ENCODE data around the gene BACH1.
"Not testable (repeated sequence)": the region's sequence is repeated elsewhere in the genome, so short reads cannot be mapped to it uniquely, and the experiment has no call there.

Gene BACH1

DNA sequence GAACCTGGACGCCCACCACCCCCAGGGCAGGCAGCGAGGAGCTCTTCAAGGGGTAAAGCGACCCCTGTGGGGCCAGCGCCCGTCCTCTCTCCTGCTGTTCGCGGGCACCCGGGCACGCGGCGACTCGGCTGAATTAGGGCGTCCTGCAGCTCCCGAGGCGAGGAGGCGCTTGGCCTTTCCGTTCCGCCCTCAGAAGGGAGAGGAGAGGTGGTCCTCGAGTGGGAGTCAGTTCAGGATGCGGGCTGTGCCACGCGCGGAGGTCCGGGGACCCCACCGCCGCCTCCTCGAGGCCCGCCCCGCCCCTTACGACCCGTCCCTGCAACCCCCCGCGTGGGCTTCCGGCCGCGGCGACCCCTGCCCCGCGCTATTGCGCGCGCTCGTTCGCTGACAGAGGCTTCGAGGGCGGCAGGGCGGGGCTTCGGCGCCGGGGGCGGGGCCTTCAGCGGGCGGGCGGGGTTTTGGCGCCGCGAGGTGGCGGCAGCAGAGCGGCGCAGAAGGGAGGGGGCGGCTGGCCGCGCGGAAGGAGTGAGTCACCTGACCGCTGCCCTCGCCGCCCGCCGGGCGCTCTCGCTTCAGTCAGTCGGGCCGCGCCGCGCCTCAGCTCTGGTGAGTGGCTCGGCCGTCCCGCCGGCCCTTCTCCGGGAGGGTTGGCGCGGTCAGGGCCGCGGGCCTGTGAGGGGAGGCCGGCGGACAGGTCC, at the start of gene BACH1:
Gene BACH1, plus strand, starts transcription at position 575 of the 698 bp plus-strand sequence. CDS start 22,359 bp downstream, outside the sequence.
- DNase-seq = peak; percentile 92

DNA sequence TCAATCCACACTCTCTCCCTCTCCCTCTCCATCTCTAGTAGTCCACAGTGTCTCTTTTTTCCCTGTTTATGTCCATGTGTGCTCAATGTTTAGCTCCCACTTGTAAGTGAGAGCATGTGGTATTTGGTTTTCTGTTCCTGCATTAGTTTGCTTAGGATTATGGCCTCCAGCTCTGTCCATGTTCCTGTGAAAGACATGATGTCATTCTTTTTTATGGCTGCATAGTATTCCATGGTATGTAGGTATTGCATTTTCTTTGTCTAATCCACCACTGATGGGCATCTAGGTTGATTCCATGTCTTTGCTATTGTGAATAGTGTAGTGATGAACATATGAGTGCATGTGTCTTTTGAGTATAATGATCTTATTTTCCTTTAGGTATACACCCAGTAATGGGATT, 49.4 kb upstream of the BACH1 start:
- not testable (repeated sequence) for DNase-seq

DNA sequence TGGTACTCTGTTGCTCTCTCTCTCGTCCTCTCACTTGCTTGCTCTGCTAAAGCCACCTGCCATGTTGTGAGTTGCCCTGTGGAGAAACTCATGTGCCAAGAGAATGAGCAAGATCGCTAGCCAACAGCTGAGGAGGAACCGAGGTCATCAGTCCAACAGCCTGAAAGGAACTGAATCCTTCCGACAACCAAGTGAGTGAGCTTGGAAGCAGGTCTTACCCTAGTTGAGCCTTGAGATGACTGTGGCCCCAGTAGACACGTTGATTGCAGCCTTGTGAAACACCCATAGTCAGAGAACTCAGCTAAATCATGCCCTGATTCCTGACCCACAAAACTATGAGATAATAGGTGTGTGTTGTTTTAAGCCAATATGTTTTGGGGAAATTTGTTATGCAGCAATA, 48.1 kb upstream of the BACH1 start:
- no peak for DNase-seq

DNA sequence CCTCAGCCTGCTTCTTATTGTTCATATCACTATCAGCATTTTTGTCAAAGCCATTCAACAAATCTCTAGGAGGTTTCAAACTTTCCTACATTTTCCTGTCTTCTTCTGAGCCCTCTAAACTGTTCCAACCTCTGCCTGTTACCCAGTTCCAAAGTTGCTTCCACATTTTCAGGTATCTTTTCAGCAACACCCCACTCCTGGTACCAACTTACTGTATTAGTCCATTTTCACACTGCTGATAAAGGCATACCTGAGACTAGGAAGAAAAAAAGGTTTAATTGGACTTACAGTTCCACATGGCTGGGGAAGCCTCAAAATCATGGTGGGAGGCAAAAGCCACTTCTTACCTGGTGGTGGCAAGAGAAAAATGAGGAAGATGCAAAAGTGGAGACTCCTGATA, 44.9 kb upstream of the BACH1 start:
- DNase-seq = not testable (repeated sequence)

DNA sequence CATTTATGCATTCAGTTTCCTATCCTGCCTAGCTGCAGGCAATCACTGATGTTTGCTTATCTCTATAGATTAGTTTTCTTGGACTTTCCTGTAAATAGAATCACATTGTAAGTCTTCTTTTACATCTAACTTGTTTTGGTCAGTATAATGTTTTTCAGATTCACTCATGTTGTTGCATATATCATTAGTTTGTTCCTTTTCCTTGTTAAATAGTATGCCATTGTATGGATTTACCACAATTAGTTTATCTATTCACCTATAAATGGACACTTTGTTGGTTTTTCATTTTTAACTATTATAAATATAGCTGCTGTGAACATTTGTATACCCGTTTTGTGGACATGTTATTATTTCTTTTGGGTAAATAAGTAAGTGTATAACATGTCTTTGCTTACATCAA, 44.2 kb upstream of the BACH1 start:
- no peak for DNase-seq

DNA sequence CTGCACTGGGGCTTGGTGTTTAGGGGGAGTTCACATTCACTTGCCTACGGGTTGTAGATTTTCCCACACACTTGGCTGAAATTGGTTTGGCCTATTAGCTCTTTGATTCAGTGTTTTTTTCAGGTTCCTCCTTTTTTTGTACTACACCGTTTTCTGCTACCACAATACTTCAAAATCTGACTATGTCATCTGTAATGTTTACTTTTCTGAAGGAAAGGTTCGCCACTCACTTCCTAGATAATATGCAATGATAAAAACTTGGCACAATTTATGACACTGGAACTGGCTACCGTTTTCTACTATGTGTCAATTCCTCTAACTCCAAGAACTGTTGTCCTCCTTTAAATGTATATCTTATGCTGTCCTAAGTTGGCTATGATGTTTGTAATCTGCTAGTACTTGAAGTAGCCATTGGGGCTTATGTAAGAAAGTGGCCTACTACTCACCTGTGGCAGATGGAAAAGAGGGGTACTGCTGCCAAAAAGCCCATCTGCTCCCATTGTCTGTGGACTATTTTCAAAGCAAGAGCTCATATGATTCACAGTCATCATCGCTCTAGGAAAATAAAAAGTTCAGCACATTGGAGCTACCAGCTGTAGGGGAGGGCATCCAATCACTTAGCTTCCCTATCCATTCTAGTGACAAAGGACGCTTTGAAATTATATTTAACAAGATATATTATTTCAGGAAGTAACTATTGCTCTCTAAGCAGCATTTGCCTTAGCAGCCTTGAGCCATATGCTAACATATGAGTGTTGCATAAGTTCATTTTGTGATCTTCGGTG, 42.4 kb upstream of the BACH1 start:
- no peak for DNase-seq

DNA sequence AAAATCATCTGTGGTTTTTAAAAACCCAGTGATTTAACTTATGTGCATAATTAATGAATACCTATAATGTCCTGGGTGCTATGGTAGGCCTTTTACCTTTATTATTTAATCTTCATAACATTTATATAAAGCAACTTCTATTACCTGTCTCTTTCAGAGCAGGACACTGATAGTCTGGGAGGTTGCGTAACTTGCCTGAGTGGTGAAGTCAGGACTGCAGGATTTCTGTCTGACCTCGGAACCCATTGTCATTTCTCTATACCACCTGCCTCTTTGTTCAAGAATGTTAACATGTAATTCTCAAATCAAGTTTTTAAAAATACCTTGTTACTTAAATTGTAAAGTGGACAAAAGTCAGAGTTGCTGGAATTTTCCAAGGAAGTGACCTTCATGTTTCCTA, 41.0 kb upstream of the BACH1 start:
- no peak for DNase-seq

DNA sequence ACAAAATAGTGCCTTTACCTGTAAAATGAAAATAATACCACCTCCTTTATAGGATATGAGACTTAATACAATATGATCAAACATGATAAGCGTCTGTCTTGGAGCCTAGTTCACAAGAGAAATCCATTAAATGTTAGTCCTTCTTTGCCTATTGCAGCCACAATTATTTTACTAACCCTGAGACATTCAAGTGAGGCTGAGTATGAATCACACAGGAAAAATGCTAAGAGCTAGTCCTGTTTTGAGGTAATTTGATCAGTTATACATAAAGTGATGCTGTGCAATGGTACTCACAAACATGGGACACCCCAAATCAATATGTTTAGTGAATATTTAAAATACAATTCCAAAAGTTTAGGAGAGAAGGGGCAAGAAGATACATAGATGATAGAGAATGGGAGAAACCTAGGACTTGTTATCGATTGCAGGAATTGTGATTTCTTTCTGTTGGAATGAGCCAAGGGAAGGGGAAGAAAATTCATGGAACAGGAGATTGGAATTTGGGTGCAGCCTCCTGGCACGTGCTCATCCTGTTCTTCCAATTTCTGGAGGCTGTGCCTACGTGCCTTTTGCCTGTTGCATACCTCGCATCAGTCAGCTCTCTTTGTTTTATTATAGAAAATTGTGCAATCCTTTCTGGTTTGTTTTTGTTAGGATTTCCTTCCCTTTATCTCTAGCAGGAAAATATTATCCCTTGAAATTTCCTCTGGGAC, 39.9 kb upstream of the BACH1 start:
- DNase-seq = peak; percentile 96

DNA sequence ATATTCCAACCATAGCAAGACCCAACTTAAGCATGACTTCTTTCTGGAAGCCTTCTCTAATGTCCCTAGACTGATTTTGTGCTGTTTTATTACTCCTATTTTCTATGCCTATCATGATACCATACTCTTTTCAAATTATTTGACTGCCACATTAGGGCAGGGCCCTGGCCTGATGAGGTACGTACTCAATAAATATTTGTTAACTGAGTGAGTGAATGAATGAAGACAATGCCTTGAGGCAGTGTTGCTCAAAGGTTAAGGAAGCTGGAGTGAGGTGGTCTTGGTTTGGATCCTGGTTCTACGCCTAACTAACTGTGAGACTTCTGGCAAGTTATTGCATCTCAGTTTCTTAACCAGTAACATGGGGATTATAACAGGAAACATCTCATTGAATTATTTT, 38.3 kb upstream of the BACH1 start:
- no peak for DNase-seq

DNA sequence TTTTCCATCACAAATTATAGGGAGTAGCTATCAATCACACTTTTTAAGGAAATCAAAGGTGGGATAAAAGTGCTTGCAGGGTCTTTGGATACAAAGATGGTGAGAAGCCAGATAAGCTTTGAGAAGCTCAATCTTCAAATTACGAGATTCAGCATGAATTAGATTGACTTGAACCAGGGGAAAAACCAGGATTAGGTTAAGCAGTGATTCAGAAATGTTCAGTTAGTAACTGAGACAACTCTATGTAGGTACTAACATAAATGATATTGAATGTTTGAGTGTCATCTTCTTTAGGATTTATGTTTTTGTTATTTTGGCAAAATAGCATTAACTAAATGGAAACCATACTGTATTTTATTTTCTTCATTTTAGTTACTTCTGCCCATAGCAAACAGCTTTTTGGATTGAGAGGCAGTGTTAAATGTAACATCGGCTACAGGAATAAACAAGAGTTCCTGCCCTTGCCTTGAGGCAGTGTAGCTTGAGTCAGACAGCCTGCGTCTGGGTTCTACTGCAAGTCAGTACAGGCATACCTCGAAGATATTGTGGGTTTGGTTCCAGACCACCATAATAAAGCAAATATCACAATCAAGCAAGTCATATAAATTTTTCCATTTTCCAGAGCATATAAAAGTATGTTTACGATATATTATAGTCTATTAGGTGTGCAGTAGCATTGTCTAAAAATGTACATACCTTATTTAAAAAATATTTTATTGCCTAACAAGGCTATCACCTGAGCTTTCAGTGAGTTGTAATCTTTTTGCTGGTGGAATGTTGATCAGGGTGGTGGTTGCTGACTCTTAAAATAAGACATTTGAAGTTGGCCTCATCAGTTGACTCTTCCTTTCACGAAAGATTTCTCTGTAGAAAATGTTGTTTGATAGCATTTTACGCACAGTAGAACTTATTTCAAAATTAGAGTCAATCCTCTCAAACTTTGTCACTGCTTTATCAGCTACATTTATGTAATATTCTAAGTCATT, 36.9 kb upstream of the BACH1 start:
- DNase-seq = peak; percentile 51

DNA sequence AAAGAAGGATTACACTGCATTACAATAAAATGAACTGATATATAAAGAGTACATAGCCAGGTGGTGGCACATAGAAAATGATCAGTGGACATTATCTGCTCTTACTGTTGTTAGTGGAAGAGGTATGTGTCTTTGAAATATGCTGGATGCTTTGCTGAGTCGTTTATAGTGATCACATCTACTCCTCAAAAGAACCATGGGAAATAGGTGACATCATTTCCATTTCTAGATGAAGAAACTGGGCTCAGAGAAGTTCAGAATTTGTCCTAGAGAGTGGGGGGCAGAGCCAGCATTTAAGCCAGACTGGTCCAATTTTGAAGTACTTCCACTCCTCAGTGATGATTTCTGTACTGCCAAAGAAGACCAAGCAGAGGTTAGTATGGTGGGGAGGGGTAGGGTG, 34.0 kb upstream of the BACH1 start:
- DNase-seq = peak; percentile 54

DNA sequence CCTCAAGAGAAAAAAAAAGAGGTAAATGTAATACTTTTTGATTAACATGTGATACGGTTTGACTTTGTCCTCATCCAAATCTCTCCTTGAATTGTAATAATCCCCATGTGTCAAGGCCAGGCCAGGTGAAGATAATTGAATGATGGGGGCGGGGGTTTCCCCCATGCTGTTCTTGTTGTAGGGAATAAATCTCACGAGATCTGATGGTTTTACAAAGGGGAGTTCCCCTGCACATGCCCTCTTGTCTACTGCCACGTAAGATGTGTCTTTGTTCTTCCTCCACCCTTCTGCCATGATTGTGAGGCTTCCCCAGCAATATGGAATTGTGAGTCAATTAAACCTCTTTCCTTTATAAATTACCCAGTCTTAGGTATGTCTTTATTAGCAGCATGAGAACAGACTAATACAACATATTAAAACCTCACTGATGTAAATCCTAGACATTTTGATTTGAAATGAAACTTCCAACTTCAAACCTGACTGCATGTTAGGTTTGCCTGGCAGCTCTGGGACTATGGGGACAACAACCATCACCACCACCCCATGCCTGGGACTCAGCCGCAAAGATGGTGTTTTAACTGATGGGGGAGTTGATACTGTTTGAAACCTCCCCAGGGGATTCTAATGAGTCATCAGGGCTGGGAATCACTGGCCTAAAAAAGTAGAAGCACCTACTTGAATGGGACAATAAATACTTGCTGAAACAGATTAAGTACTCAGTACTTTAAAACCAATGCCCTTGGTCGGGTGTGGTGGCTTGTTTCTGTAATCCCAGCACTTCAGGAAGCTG, 32.8 kb upstream of the BACH1 start:
- peak; percentile 44 for DNase-seq

DNA sequence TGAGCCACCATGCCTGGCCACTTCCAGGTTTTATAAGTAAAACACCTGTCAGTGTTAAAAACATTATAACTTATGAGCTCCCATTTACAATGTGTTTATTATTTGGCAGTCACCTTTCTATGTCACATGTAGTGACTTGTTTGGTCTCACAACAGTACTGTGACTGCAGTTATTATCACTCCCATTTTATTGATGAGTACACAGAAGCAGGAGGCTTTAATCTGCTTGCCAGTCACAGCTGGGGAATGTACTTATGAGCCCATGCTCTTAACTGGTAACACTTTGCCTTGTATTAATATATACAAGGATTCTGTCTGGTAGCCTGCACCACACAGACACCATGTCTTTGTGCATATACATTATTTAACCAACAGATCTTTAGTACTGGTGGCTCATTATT, 31.1 kb upstream of the BACH1 start:
- DNase-seq = no peak

DNA sequence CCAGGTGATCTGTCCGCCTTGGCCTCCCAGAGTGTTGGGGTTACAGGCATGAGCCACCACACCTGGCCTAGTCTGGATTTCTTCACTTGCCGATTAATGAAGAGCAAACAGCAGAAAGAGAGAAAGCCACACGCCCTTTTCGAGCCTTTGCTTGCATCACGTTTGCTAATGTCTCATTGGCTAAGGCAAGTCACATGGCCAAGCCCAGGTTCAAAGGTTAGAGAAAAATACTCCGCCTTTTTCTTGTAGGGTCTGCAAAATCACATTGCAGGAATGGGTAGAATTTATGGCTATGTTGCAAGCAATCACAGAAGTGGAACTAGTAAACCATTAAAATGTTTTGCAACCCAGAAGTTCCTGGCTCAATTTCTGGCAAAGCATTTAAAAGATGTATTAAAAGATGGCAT, 26.8 kb upstream of the BACH1 start:
- DNase-seq = no peak

DNA sequence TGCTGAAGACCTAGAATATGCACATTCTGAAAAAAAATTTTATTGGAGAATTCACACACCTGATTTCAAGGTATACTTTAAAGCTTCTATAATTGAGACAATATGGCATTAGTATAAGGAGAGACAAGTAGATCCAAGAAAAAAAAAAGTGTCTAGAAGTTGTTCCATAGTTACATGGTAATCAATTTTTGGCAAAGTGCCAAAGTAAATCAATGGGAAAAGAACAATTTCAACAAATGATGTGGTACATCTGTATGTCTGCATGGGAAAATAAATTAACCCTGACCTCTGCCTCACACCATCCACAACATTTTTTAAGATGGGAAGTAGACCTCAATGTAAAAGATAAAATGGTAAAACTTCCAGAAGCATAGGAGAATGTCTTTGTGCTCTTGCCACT, 21.3 kb upstream of the BACH1 start:
- DNase-seq = no peak

DNA sequence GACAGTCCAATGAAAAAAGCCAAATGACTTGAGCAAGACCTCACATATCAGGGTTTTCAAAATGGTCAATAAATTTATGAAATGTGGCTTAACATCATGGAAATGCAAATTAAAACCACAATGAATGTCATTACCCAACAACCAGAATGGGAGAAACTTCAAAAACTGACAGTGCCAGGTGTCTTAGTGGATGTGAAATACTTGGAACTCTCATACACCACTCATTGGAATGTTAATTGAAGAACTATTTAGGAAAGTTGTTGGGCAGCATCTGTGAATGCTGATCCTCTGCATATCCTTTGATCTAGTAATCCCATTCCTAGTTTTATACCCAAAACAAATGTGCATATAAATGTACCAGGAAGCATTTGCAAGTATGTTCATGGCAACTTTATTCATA, 19.2 kb upstream of the BACH1 start:
- DNase-seq = no peak

DNA sequence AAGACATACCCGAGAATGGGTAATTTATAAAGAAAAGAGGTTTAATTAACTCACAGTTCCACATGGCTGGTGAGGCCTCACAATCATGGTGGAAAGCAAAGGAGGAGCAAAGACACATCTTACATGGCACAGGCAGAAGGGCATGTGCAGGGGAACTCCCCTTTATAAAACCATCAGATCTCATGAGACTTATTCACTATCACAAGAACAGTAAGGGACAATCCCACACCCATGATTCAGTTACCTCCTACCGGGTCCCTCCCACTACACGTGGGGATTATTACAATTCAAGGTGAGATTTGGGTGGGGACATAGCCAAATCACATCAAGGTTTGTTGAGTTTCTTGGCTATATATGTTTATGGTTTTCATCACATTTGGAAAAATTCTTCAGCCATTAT, 16.9 kb upstream of the BACH1 start:
- DNase-seq = not testable (repeated sequence)

DNA sequence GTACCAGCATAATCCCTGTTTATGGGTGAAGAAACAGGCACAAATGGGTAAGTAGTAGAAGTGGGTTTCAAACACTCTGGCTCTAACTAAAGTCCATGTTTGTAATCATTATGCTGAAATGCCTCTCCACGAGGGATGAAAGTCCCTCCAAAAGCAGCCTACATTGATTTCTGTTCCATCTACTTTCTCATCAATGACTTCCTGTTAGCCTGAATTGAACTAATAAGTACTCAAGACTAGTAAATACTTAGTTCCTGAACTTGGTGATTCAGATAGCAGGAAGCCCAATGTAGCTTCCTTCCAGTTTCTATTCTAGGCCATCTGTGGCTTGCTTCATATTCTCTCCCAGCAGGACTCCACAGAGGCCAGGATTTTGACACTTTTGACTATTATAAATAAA, 11.3 kb upstream of the BACH1 start:
- peak; percentile 38 for DNase-seq

DNA sequence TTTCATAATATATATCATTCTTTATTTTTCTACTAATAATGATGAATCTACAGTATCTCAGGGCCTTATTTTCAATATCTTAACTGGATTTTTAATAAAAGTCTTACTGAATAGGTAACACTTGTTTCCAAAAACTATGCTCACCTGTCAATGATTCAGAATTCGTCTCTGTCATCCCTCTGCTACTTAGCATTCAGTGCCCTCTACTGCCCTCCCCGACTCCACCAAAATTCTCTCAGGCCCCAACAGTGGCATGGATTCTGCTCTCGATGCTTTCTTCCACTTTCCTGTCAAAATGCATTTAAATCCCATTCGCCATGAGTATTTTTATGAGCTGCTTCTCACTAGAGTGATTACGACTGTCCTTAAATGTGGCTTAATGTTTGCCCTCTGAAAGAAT, 10.5 kb upstream of the BACH1 start:
- DNase-seq = no peak

DNA sequence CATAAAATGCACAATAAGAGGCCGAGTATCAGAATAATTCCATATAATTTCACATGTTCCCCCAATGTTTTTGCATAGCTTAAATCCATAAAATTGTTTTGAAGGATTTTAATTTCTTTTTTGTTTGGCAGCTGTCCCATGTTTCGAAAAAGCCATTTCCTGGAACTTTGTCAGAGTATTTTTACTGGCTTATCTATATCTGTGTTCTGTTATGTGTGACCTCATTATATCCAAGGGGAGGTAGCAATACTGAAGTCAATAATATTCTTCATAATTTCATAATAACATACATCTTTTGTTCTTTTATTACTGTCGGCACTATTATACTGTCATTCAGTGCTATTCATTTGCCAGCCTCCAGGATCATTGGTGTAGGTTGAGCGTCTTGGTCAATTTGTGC, 9.4 kb upstream of the BACH1 start:
- DNase-seq = no peak

DNA sequence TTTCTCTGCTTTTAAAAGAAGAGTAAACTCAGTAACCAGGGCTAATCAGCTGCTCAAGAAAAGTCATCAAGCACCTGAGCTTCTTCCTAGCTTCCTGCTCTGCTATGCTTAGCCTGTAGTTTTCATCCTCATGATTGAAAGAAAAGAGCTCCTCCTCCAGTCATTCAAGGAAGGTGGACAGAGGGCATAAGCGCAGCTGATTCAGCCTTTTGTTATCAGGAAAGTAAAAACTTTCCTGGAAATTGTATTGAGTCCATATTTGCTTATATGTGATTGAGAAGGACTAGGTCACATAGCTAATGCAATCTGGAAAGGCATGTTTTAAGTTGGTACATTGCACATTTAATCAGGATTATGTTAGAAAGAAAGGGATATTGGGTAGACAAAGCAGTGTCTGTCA, 8.5 kb upstream of the BACH1 start:
- DNase-seq = no peak

DNA sequence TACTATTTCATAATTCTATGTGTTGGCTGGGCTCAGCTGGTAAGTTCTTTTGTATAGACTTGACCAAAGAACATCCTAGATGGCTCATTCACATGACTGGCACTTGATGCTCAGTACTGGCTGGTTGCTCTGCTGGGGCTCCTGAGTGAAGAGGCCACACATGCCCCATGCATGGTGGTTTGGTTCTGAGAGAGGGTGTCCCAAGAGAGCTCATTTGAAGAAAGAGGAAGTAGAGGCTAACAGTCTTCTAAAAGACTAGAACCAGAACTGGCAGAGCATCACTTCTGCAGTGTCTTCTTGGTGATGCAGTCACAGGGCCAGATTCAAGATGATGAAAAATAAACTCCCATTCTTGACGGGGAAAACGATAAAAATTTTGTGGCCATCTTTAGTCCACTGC, 5.2 kb upstream of the BACH1 start:
- DNase-seq = no peak

Measured in EL (cell line).